CD4-positive, alpha-beta memory T cell (primary cell): ENCODE measurements around the gene ZMIZ2. TPM values are rescaled to one million over a fixed set of nuclear protein-coding genes. Genes with fewer than 3 reads are reported as not detected.

ENCODE experiments used
- CTCF ChIA-PET: fragments of 350-600 bp; sonication (Branson Sonifier 250); formaldehyde crosslinking; loops from one replicate; lab custom pipeline; 2021; ENCODE audit warnings: inconsistent platforms; ENCODE audit not compliant: partially characterized antibody; lab: Charles Lee
- POLR2A ChIA-PET: fragments of 350-600 bp; sonication (Branson Sonifier 250); formaldehyde crosslinking; loops from one replicate; lab custom pipeline; 2021; ENCODE audit not compliant: partially characterized antibody; lab: Charles Lee
- DNase-seq, 5 donors: peaks; one replicate each; pipeline versions ENCODE4 v3.0.0 to v3.0.0-alpha.2; 2020 to 2022; ENCODE audit warnings: mixed read lengths in 1 of 5
- H3K27ac ChIP-seq: one replicate; pipeline ENCODE4 v1.7.0; 2013; ENCODE audit warnings: low read depth, low read length
- H3K27me3 ChIP-seq: 2 replicates; pipeline ENCODE4 v1.7.0; 2013; ENCODE audit warnings: mild to moderate bottlenecking, low read length, moderate library complexity; ENCODE audit not compliant: insufficient read depth
- H3K36me3 ChIP-seq: 2 replicates; pipeline ENCODE4 v1.7.0; 2013; ENCODE audit warnings: mild to moderate bottlenecking, low read length, moderate library complexity; ENCODE audit not compliant: insufficient read depth
- H3K4me1 ChIP-seq: 2 replicates; pipeline ENCODE4 v1.7.0; 2013; ENCODE audit warnings: mild to moderate bottlenecking, low read length, moderate library complexity; ENCODE audit not compliant: insufficient read depth
- H3K4me3 ChIP-seq, 2 donors: one replicate each; pipeline ENCODE4 v1.7.0; 2013; ENCODE audit warnings: low read length in 2 of 2, mild to moderate bottlenecking in 1 of 2
- H3K9me3 ChIP-seq, 2 donors: one replicate each; pipeline ENCODE4 v1.7.0; 2013; ENCODE audit warnings: low read length in 2 of 2, control low read depth in 1 of 2; ENCODE audit not compliant: control insufficient read depth in 1 of 2
- H3K27ac Mint-ChIP-seq, 7 donors: one replicate each; pipeline ENCODE4 v1.8.0; 2020 to 2021; ENCODE audit warnings: mixed read lengths in 7 of 7, mild to moderate bottlenecking in 6 of 7, inconsistent platforms in 3 of 7, moderate library complexity in 3 of 7
- H3K27me3 Mint-ChIP-seq, 2 donors: one replicate each; pipeline ENCODE4 v1.8.0; 2020 to 2021; ENCODE audit warnings: mixed read lengths in 2 of 2
- H3K36me3 Mint-ChIP-seq, 2 donors: one replicate each; pipeline ENCODE4 v1.8.0; 2020 to 2021; ENCODE audit warnings: mixed read lengths in 2 of 2, inconsistent platforms in 1 of 2, mild to moderate bottlenecking in 1 of 2
- H3K4me1 Mint-ChIP-seq, 4 donors: one replicate each; pipeline ENCODE4 v1.8.0; 2020 to 2021; ENCODE audit warnings: mixed read lengths in 4 of 4, mild to moderate bottlenecking in 1 of 4
- H3K4me3 Mint-ChIP-seq, 8 donors: one replicate each; pipeline ENCODE4 v1.8.0; 2020 to 2021; ENCODE audit warnings: mixed read lengths in 8 of 8, mild to moderate bottlenecking in 7 of 8, moderate library complexity in 6 of 8, inconsistent platforms in 3 of 8
- H3K9me3 Mint-ChIP-seq, 8 donors: one replicate each; pipeline ENCODE4 v1.8.0; 2020 to 2021; ENCODE audit warnings: mixed read lengths in 8 of 8, mild to moderate bottlenecking in 5 of 8, inconsistent platforms in 3 of 8, moderate library complexity in 1 of 8
- intact Hi-C: fragments of 100-400 bp; cut with micrococcal nuclease; formaldehyde crosslinking; loops from one replicate; pipeline ENCODE4 v1.15.1; 2023
- polyA plus RNA-seq, 2 donors: library from polyadenylated mRNA; unstranded; fragments of 300-500 nt; fragmentation: Illumina TruSeq; gene quantifications; one replicate each; pipeline ENCODE4 v1.2.3, GENCODE V29; 2021
- total RNA-seq, 2 experiments: library from RNA; stranded (reverse); gene quantifications; one replicate each; pipeline ENCODE4 v1.2.3, GENCODE V29; 2021

Gene ZMIZ2
- total and polyA plus RNA-seq, 4 experiments from 2014 or later = 1.1 to 170 (median 90.3) TPM

- H3K4me3 Mint-ChIP-seq = no peak overlapping the region
- H3K9me3 Mint-ChIP-seq = no peaks in the 10 kb centered on the region
- Histone ChIP-seq H3K36me3 (no peaks in the 10 kb centered on the region), H3K9me3 (no peaks in the 10 kb centered on the region), H3K4me1 (no peaks in the 10 kb centered on the region), H3K27ac (no peak overlapping the region), H3K4me3 (no peak overlapping the region), H3K27me3 (no peaks in the 10 kb centered on the region)
- ChIA-PET CTCF (no interaction called here), POLR2A (no interaction called here)
- H3K36me3 Mint-ChIP-seq = no peaks in the 10 kb centered on the region
- H3K27ac Mint-ChIP-seq = peak overlapping the region in 1 of 7 donors; percentile 41
- no peak for DNase-seq
- H3K27me3 Mint-ChIP-seq = no peaks in the 10 kb centered on the region
- intact Hi-C loops = no loop called here
- no peaks in the 10 kb centered on the region for H3K4me1 Mint-ChIP-seq
These were observed 66.3 kb downstream of the ZMIZ2 start for GRCh38 chr7:44814919-44815318.

GRCh38 chr7:44819292-44819691 is 70.6 kb downstream of the ZMIZ2 start:
- H3K36me3 ChIP-seq = no peaks in the 10 kb centered on the region
- H3K4me3 ChIP-seq = no peak overlapping the region
- no peaks in the 10 kb centered on the region for H3K27me3 Mint-ChIP-seq
- no peak overlapping the region for H3K27ac ChIP-seq
- H3K4me3 Mint-ChIP-seq = no peak overlapping the region
- no peaks in the 10 kb centered on the region for H3K27me3 ChIP-seq
- no peaks in the 10 kb centered on the region for H3K4me1 ChIP-seq
- no peaks in the 10 kb centered on the region for H3K9me3 Mint-ChIP-seq
- intact Hi-C loops = no loop called here
- H3K27ac Mint-ChIP-seq = no peak overlapping the region
- H3K9me3 ChIP-seq = no peaks in the 10 kb centered on the region
- H3K4me1 Mint-ChIP-seq = peaks cover 2 to 20% (median 7%) of the 10 kb centered on the region in 4 donors
- ChIA-PET CTCF (no interaction called here), POLR2A (interaction anchor here (1.4 kb wide), 1 partner anchor 38 kb away, joined by 3 read pairs; no protein-coding TSS in a partner anchor)
- H3K36me3 Mint-ChIP-seq = peaks cover 0 to 4% of the 10 kb centered on the region in 2 donors
- DNase-seq = no peak

Other genes with a start within 250 kb of the ZMIZ2 start
- gene NPC1L1, start 207.5 kb upstream of the ZMIZ2 start, total RNA-seq = under 1 TPM; 0.19 to 0.23 TPM
- not detected for gene NPC1L1, start 207.5 kb upstream of the ZMIZ2 start, polyA plus RNA-seq
- 100 to 1,000 TPM; 109 to 114 TPM for gene DDX56, start 174.9 kb upstream of the ZMIZ2 start, total RNA-seq
- gene DDX56, start 174.9 kb upstream of the ZMIZ2 start, polyA plus RNA-seq = 10 to 100 TPM; 48.9 to 50.5 TPM
- 100 to 1,000 TPM; 108 to 110 TPM for gene TMED4, start 166.6 kb upstream of the ZMIZ2 start, total RNA-seq
- gene TMED4, start 166.6 kb upstream of the ZMIZ2 start, polyA plus RNA-seq = 10 to 100 TPM; 65.4 to 68.1 TPM
- 100 to 1,000 TPM; 116 to 126 TPM for gene OGDH, start 142.2 kb upstream of the ZMIZ2 start, total RNA-seq
- gene OGDH, start 142.2 kb upstream of the ZMIZ2 start, polyA plus RNA-seq = 10 to 100 TPM; 42.2 to 61.6 TPM
- 100 to 1,000 TPM; 677 to 707 TPM for gene PPIA, start 47.8 kb downstream of the ZMIZ2 start, total RNA-seq
- 1,000 to 10,000 TPM; 2,815 to 3,590 TPM for gene PPIA, start 47.8 kb downstream of the ZMIZ2 start, polyA plus RNA-seq
- gene H2AZ2, start 99.2 kb downstream of the ZMIZ2 start, total RNA-seq = 100 to 1,000 TPM; 168 to 169 TPM
- gene H2AZ2, start 99.2 kb downstream of the ZMIZ2 start, polyA plus RNA-seq = 100 to 1,000 TPM; 231 to 236 TPM
- gene PURB, start 136.7 kb downstream of the ZMIZ2 start, total RNA-seq = 10 to 100 TPM; 26.6 to 27.4 TPM
- gene PURB, start 136.7 kb downstream of the ZMIZ2 start, polyA plus RNA-seq = 1 to 10 TPM; 1.1 to 2.2 TPM
- gene MYO1G, start 230.2 kb downstream of the ZMIZ2 start, total RNA-seq = 10 to 100 TPM; 92.9 to 94.2 TPM
- 100 to 1,000 TPM; 143 to 168 TPM for gene MYO1G, start 230.2 kb downstream of the ZMIZ2 start, polyA plus RNA-seq